ENCODE results near the gene ZNF345.

The ZNF345 gene
- 5.2 to 13.0 (median 9.8) reads per million in 4 donors for total RNA-seq

GRCh38 chr19:36850559-36851442 is at the start of gene ZNF345:
Gene ZNF345 (plus strand): TSS chr19:36850876. CDS start chr19:36876831, 25,955 bp downstream.
- DNase-seq, result peak; percentile 65 to 92 (median 76)

GRCh38 chr19:36805364-36805763 is 45.3 kb upstream of the ZNF345 start:
- DNase-seq, result no peak

GRCh38 chr19:36807029-36807428 is 43.6 kb upstream of the ZNF345 start:
- no peak for DNase-seq

GRCh38 chr19:36819130-36819630 is 31.5 kb upstream of the ZNF345 start:
- DNase-seq, result no peak

GRCh38 chr19:36821758-36822157 is 28.9 kb upstream of the ZNF345 start:
- no peak for DNase-seq

- DNase-seq, result no peak
Measured at GRCh38 chr19:36833430-36833829, 17.2 kb upstream of the ZNF345 start.

GRCh38 chr19:36837176-36837905 is 13.3 kb upstream of the ZNF345 start:
- DNase-seq, result no peak

GRCh38 chr19:36837906-36838783 is 12.5 kb upstream of the ZNF345 start, which contains the start of gene ZNF790:
Gene ZNF790 (minus strand): TSS chr19:36838387. CDS start chr19:36825619, 12,768 bp downstream.
- peak; percentile 56 to 85 (median 73) for DNase-seq

- DNase-seq, result no peak
Measured at GRCh38 chr19:36838784-36839324, 11.8 kb upstream of the ZNF345 start.

- no peak for DNase-seq
Measured at GRCh38 chr19:36847968-36848367, 2.7 kb upstream of the ZNF345 start.

GRCh38 chr19:36849701-36850558 is 746 bp upstream of the ZNF345 start:
- peak; percentile 71 to 89 (median 83) for DNase-seq

- DNase-seq, result no peak
Measured at GRCh38 chr19:36851898-36852297, 1.2 kb downstream of the ZNF345 start.

GRCh38 chr19:36876993-36877938 is 26.6 kb downstream of the ZNF345 start:
- DNase-seq, result no peak

GRCh38 chr19:36891768-36892357 is 41.2 kb downstream of the ZNF345 start:
- no peak for DNase-seq

- DNase-seq, result no peak
Measured at GRCh38 chr19:36894849-36895383, 44.2 kb downstream of the ZNF345 start.

GRCh38 chr19:36898422-36898821 is 47.7 kb downstream of the ZNF345 start:
- no peak for DNase-seq

GRCh38 chr19:36915992-36916830 is 65.5 kb downstream of the ZNF345 start, which contains the start of the genes ZNF568 and ZNF829:
Gene ZNF568 (plus strand): TSS chr19:36916332. CDS start chr19:36922771, 6,439 bp downstream.
Gene ZNF829 (minus strand): TSS chr19:36916291. CDS start chr19:36915167, 1,124 bp downstream.
- DNase-seq, result peak; percentile 84 to 95 (median 90)

GRCh38 chr19:36916991-36917390 is 66.3 kb downstream of the ZNF345 start:
- peak in 1 of 5 donors; percentile 5 for DNase-seq
